HG03045 (cell line): ENCODE data around the gene CYP51A1.
"Not testable (repeated sequence)": the region's sequence is repeated elsewhere in the genome, so short reads cannot be mapped to it uniquely, and the experiment has no call there.

ENCODE experiments used
- ATAC-seq: cut with Tn5 transposase; IDR thresholded peaks from one replicate; pipeline ENCODE4 v1.9.1; 2021; ENCODE audit warnings: mild to moderate bottlenecking, moderate library complexity; ENCODE audit not compliant: unreplicated experiment

The CYP51A1 gene

GRCh38 chr7:92134271-92135051 is at the start of gene CYP51A1:
Gene CYP51A1 (minus strand): TSS chr7:92134477. CDS start chr7:92134364, 113 bp downstream.
- ATAC-seq: peak; percentile 90

- peak; percentile 100 for ATAC-seq
Measured at GRCh38 chr7:92178928-92179924, 44.9 kb upstream of the CYP51A1 start, which contains the start of gene LRRD1. Gene LRRD1 (minus strand): TSS chr7:92179142. CDS start chr7:92165202, 13,940 bp downstream.

- ATAC-seq: no peak
Measured at GRCh38 chr7:92177362-92177761, 43.1 kb upstream of the CYP51A1 start.

GRCh38 chr7:92169529-92169928 is 35.3 kb upstream of the CYP51A1 start:
- not testable (repeated sequence) for ATAC-seq

- no peak for ATAC-seq
Measured at GRCh38 chr7:92161271-92161670, 27.0 kb upstream of the CYP51A1 start.

GRCh38 chr7:92158660-92159575 is 24.6 kb upstream of the CYP51A1 start:
- ATAC-seq: peak; percentile 71

- no peak for ATAC-seq
Measured at GRCh38 chr7:92156990-92157389, 22.7 kb upstream of the CYP51A1 start.

- no peak for ATAC-seq
Measured at GRCh38 chr7:92155108-92155739, 20.9 kb upstream of the CYP51A1 start.

- ATAC-seq: no peak
Measured at GRCh38 chr7:92150450-92151017, 16.3 kb upstream of the CYP51A1 start.

- no peak for ATAC-seq
Measured at GRCh38 chr7:92149736-92150239, 15.5 kb upstream of the CYP51A1 start.

- ATAC-seq: not testable (repeated sequence)
Measured at GRCh38 chr7:92143192-92143880, 9.1 kb upstream of the CYP51A1 start.

GRCh38 chr7:92142791-92143190 is 8.5 kb upstream of the CYP51A1 start:
- ATAC-seq: not testable (repeated sequence)

- no peak for ATAC-seq
Measured at GRCh38 chr7:92141161-92141560, 6.9 kb upstream of the CYP51A1 start.

- ATAC-seq: no peak
Measured at GRCh38 chr7:92137557-92137956, 3.3 kb upstream of the CYP51A1 start.

GRCh38 chr7:92135052-92135889 is 994 bp upstream of the CYP51A1 start:
- ATAC-seq: no peak

- ATAC-seq: peak; percentile 39
Measured at GRCh38 chr7:92133737-92134270, 473 bp downstream of the CYP51A1 start.

GRCh38 chr7:92133133-92133736 is 1.0 kb downstream of the CYP51A1 start:
- ATAC-seq: peak; percentile 17
